Adrenal gland (tissue), 12 donors: ENCODE results near the gene UNC13C. TPM values are rescaled to one million over a fixed set of nuclear protein-coding genes. Genes with fewer than 3 reads are reported as not detected.

ENCODE experiments used
- DNase-seq, 7 donors: peaks; one replicate each; pipeline ENCODE4 v3.0.0-alpha.2; 2019 to 2020
- H3K27ac ChIP-seq, 5 donors: fragments of 200-600 bp; sonication (generic) in 4 of 5; 1 replicate in 3 of 5; 2 replicates in 2 of 5; pipeline versions ENCODE4 v1.5.1 to v1.8.0; 2016 to 2020; ENCODE audit warnings: mild to moderate bottlenecking in 1 of 5
- H3K27me3 ChIP-seq: fragments of 200-600 bp; 2 replicates; pipeline ENCODE4 v1.8.0; 2021
- H3K36me3 ChIP-seq, 2 donors: fragments of 200-600 bp; replicated peaks in 1 of 2; 1 replicate in 1 of 2; 2 replicates in 1 of 2; pipeline versions ENCODE4 v1.5.1 to v1.8.0; 2018 to 2022
- H3K4me1 ChIP-seq, 2 donors: fragments of 200-600 bp; replicated peaks in 1 of 2; 1 replicate in 1 of 2; 2 replicates in 1 of 2; pipeline versions ENCODE4 v1.5.1 to v1.8.0; 2018 to 2021
- H3K4me3 ChIP-seq, 4 donors: fragments of 200-600 bp; sonication (generic) in 3 of 4; one replicate each; pipeline ENCODE4 v1.5.1; 2016 to 2018
- H3K9me3 ChIP-seq, 3 donors: fragments of 200-600 bp; sonication (generic) in 1 of 3; replicated peaks in 1 of 3; 1 replicate in 2 of 3; 2 replicates in 1 of 3; pipeline versions ENCODE4 v1.5.1 to v1.8.0; 2016 to 2021
- POLR2A ChIP-seq, 2 donors: fragments of 450-650 bp; IDR thresholded peaks; one replicate each; pipeline ENCODE4 v1.6.1; 2017; ENCODE audit warnings: antibody characterized with exemption in 2 of 2, mild to moderate bottlenecking in 2 of 2, moderate library complexity in 1 of 2
- WGBS, 4 donors: extraction: QIAGEN DNeasy Blood & Tissue Kit in 2 of 4; methylation state at CpG; one replicate each; pipeline versions ENCODE4 v1.1.5 to v1.1.7; 2013 to 2017; 5-methylcytosine and 5-hydroxymethylcytosine counted together
- intact Hi-C, 2 donors: fragments of 100-400 bp; cut with DNase I; formaldehyde crosslinking; loops; one replicate each; pipeline versions ENCODE4 v1.14.1 to v1.15.0; 2022 to 2023
- polyA plus RNA-seq, 3 donors: library from polyadenylated mRNA; stranded (reverse); fragments of 200-250 nt in 2 of 3; fragments of 350-450 nt in 1 of 3; fragmentation: Illumina TruSeq in 1 of 3; extraction: RNeasy Lipid Tissue Mini Kit (QIAGEN cat#74804) in 1 of 3; gene quantifications; one replicate each; pipeline ENCODE4 v1.2.3, GENCODE V29; 2013 to 2014
- total RNA-seq, 9 donors: library from RNA; depleted of rRNA in 4 of 9; stranded (reverse); fragments of >200 nt in 4 of 9; fragments of 120-200 nt in 1 of 9; fragmentation: NEBNext Ultra II Directional in 1 of 9; extraction: Animal tissue kit (Norgen Biotek cat#: 25700) in 1 of 9; gene quantifications; one replicate each; pipeline versions ENCODE4 v1.1.0 to v1.2.4, GENCODE V29; 2013 to 2023
- TF ChIP-seq, protein P1 (sequence below), 6 experiments: fragments of 450-650 bp in 4 of 6; fragments of 200-600 bp in 2 of 6; sonication (generic) in 1 of 6; IDR thresholded peaks; 1 replicate in 5 of 6; 2 replicates in 1 of 6; pipeline versions ENCODE4 v1.5.1 to v1.8.0; 2016 to 2021; ENCODE audit warnings: antibody characterized with exemption in 6 of 6, mild to moderate bottlenecking in 2 of 6, moderate library complexity in 1 of 6
- donor health status: healthy with polysubstance abuse.
- donor health status: Bipolar disorder and iron deficiency.
- donor health status: DM: yes; HTN: yes; CAD: no.
- donor health status: DM: no; HTN: no; CAD: no.
- donor health status: DM: no; HTN: no; CAD: no.
- donor health status: DM: yes; HTN: yes; CAD: no.

Gene UNC13C
- total and polyA plus RNA-seq, 12 donors, result 0.04 to 0.61 (median 0.20) TPM; not detected in 4

GRCh38 chr15:54312528-54312927, 334.3 kb downstream of the UNC13C start:
- H3K36me3 ChIP-seq, result no peaks in the 10 kb centered on the region
- H3K27me3 ChIP-seq, result no peaks in the 10 kb centered on the region
- H3K4me3 ChIP-seq, result no peak overlapping the region
- intact Hi-C loops, result no loop called here
- H3K9me3 ChIP-seq, result no peaks in the 10 kb centered on the region
- H3K4me1 ChIP-seq, result no peaks in the 10 kb centered on the region
- no peak for DNase-seq
- TF ChIP-seq POLR2A (IDR thresholded peaks at IDR 0.05), result no peak
- TF ChIP-seq, protein P1, sequence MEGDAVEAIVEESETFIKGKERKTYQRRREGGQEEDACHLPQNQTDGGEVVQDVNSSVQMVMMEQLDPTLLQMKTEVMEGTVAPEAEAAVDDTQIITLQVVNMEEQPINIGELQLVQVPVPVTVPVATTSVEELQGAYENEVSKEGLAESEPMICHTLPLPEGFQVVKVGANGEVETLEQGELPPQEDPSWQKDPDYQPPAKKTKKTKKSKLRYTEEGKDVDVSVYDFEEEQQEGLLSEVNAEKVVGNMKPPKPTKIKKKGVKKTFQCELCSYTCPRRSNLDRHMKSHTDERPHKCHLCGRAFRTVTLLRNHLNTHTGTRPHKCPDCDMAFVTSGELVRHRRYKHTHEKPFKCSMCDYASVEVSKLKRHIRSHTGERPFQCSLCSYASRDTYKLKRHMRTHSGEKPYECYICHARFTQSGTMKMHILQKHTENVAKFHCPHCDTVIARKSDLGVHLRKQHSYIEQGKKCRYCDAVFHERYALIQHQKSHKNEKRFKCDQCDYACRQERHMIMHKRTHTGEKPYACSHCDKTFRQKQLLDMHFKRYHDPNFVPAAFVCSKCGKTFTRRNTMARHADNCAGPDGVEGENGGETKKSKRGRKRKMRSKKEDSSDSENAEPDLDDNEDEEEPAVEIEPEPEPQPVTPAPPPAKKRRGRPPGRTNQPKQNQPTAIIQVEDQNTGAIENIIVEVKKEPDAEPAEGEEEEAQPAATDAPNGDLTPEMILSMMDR (IDR thresholded peaks at IDR 0.05), result no peak
- no peak overlapping the region for H3K27ac ChIP-seq

- no peak overlapping the region for H3K4me3 ChIP-seq
- intact Hi-C loops, result no loop called here
- H3K36me3 ChIP-seq, result no peaks in the 10 kb centered on the region
- no peak overlapping the region for H3K27ac ChIP-seq
- DNase-seq, result no peak
- TF ChIP-seq POLR2A (IDR thresholded peaks at IDR 0.05), result no peak
- H3K4me1 ChIP-seq, result no peaks in the 10 kb centered on the region
- no peaks in the 10 kb centered on the region for H3K27me3 ChIP-seq
- WGBS, 4 donors, result 62 to 79% (median 64%) methylated on average over 6 of the region's 6 CpGs
- H3K9me3 ChIP-seq, result no peaks in the 10 kb centered on the region
These were observed 343.2 kb downstream of the UNC13C start for GRCh38 chr15:54321426-54321825.

DNA sequence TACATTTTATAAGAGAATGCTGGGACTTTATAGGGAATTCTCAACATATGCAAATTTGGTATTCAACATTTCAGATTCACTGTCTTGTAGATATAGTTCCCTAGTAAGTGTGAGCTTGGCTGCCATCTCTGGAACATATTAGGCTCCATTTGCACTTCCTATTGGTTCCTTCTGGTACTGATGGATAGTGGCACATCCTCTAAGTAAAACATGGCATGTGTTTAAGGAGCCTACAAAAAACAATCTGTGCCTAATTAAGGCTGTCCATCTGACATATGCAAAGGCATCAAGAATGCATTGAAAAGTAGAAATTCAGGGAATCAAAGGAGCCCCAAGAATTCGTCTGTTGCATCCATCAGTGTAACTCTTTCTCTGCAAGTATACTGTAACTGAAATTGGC, 344.1 kb downstream of the UNC13C start:
- Histone ChIP-seq H3K4me1 (no peaks in the 10 kb centered on the region), H3K27me3 (no peaks in the 10 kb centered on the region), H3K27ac (no peak overlapping the region), H3K36me3 (no peaks in the 10 kb centered on the region), H3K9me3 (no peaks in the 10 kb centered on the region), H3K4me3 (no peak overlapping the region)
- TF ChIP-seq POLR2A (IDR thresholded peaks at IDR 0.05), result no peak
- TF ChIP-seq, protein P1 (IDR thresholded peaks at IDR 0.05), result no peak
- DNase-seq, result no peak
- intact Hi-C loops, result no loop called here
- WGBS, 4 donors, result 18 to 38% (median 32%) methylated on average over 1 of the region's 1 CpG

GRCh38 chr15:54345301-54345700, 367.1 kb downstream of the UNC13C start:
- intact Hi-C loops, result no loop called here
- 35 to 80% (median 73%) methylated on average over 2 of the region's 2 CpGs for WGBS, 4 donors

GRCh38 chr15:54345827-54346226, 367.6 kb downstream of the UNC13C start:
- Histone ChIP-seq H3K4me3 (no peak overlapping the region), H3K27me3 (no peaks in the 10 kb centered on the region), H3K27ac (no peak overlapping the region), H3K36me3 (no peaks in the 10 kb centered on the region), H3K4me1 (no peaks in the 10 kb centered on the region), H3K9me3 (no peaks in the 10 kb centered on the region)
- intact Hi-C loops, result no loop called here
- DNase-seq, result no peak
- TF ChIP-seq POLR2A (IDR thresholded peaks at IDR 0.05), result no peak
- TF ChIP-seq, protein P1 (IDR thresholded peaks at IDR 0.05), result no peak
- WGBS, 4 donors, result 68 to 85% (median 79%) methylated on average over 7 of the region's 7 CpGs

More at GRCh38 chr15:54345301-54345700, 367.1 kb downstream of the UNC13C start:
- no peak overlapping the region for H3K4me3 ChIP-seq
- H3K36me3 ChIP-seq, result no peaks in the 10 kb centered on the region
- TF ChIP-seq, protein P1 (IDR thresholded peaks at IDR 0.05), result no peak
- no peak for TF ChIP-seq POLR2A (IDR thresholded peaks at IDR 0.05)
- H3K27me3 ChIP-seq, result no peaks in the 10 kb centered on the region
- no peaks in the 10 kb centered on the region for H3K4me1 ChIP-seq
- H3K27ac ChIP-seq, result no peak overlapping the region
- H3K9me3 ChIP-seq, result no peaks in the 10 kb centered on the region
- DNase-seq, result no peak
